Neuronal stem cell (in vitro differentiated cells): ENCODE data around the gene LELP1.
"Not testable (repeated sequence)": the region's sequence is repeated elsewhere in the genome, so short reads cannot be mapped to it uniquely, and the experiment has no call there.

Source experiments
- DNase-seq: peaks from one replicate; pipeline ENCODE4 v3.0.0-alpha.2; 2013; ENCODE audit warnings: low spot score
- H2AFZ ChIP-seq: one replicate; pipeline ENCODE4 v1.6.1; 2013; ENCODE audit warnings: mild to moderate bottlenecking, low read length, inconsistent platforms
- H2AK5ac ChIP-seq: 2 replicates; pipeline ENCODE4 v1.6.1; 2013; ENCODE audit warnings: low read depth, mild to moderate bottlenecking, inconsistent platforms, low read length, moderate library complexity, mixed read lengths
- H2BK120ac ChIP-seq: 2 replicates; pipeline ENCODE4 v1.6.1; 2013; ENCODE audit warnings: low read depth, mild to moderate bottlenecking, inconsistent platforms, low read length, moderate library complexity, mixed read lengths
- H2BK12ac ChIP-seq: one replicate; pipeline ENCODE4 v1.6.1; 2013; ENCODE audit warnings: low read length, inconsistent platforms
- H2BK15ac ChIP-seq: 2 replicates; pipeline ENCODE4 v1.6.1; 2013; ENCODE audit warnings: mild to moderate bottlenecking, low read length, inconsistent platforms, mixed read lengths
- H2BK5ac ChIP-seq: one replicate; pipeline ENCODE4 v1.6.1; 2013; ENCODE audit warnings: inconsistent platforms, mild to moderate bottlenecking, low read length, moderate library complexity
- H3K14ac ChIP-seq: one replicate; pipeline ENCODE4 v1.6.1; 2013; ENCODE audit warnings: low read length, inconsistent platforms
- H3K18ac ChIP-seq: 2 replicates; pipeline ENCODE4 v1.6.1; 2013; ENCODE audit warnings: low read length, inconsistent platforms
- H3K23ac ChIP-seq: 2 replicates; pipeline ENCODE4 v1.6.1; 2013; ENCODE audit warnings: low read depth, mild to moderate bottlenecking, mixed read lengths, low read length, inconsistent platforms; ENCODE audit not compliant: poor library complexity
- H3K27ac ChIP-seq: replicated peaks from 3 replicates; pipeline ENCODE4 v1.5.1; 2013; ENCODE audit warnings: low read length, inconsistent platforms
- H3K27me3 ChIP-seq, 3 experiments: 2 replicates each; pipeline ENCODE4 v1.6.1; 2013; ENCODE audit warnings: low read length in 3 of 3, mild to moderate bottlenecking in 2 of 3, inconsistent platforms in 1 of 3, low read depth in 1 of 3, mixed read lengths in 1 of 3, moderate library complexity in 1 of 3; ENCODE audit not compliant: control insufficient read depth in 3 of 3, insufficient read depth in 3 of 3
- H3K36me3 ChIP-seq, 2 donors: replicated peaks in 1 of 2; 2 replicates each; pipeline ENCODE4 v1.6.1; 2013; ENCODE audit warnings: low read length in 2 of 2; ENCODE audit not compliant: control insufficient read depth in 2 of 2, insufficient read depth in 2 of 2
- H3K4ac ChIP-seq: 2 replicates; pipeline ENCODE4 v1.6.1; 2013; ENCODE audit warnings: inconsistent platforms, mild to moderate bottlenecking, low read length, moderate library complexity
- H3K4me1 ChIP-seq, 2 donors: 1 replicate in 1 of 2; 2 replicates in 1 of 2; pipeline ENCODE4 v1.6.1; 2013; ENCODE audit warnings: low read length in 2 of 2, low read depth in 1 of 2; ENCODE audit not compliant: control insufficient read depth in 2 of 2, insufficient read depth in 1 of 2
- H3K4me2 ChIP-seq: one replicate; pipeline ENCODE4 v1.6.1; 2013; ENCODE audit warnings: mild to moderate bottlenecking, low read length, inconsistent platforms; ENCODE audit not compliant: insufficient read depth, poor library complexity, severe bottlenecking
- H3K4me3 ChIP-seq, 2 donors: 2 replicates each; pipeline ENCODE4 v1.5.1; 2013; ENCODE audit warnings: low read length in 2 of 2, mild to moderate bottlenecking in 2 of 2, inconsistent platforms in 1 of 2, moderate library complexity in 1 of 2
- H3K79me1 ChIP-seq: one replicate; pipeline ENCODE4 v1.6.1; 2013; ENCODE audit warnings: low read depth, mild to moderate bottlenecking, inconsistent platforms, low read length, moderate library complexity
- H3K9ac ChIP-seq: one replicate; pipeline ENCODE4 v1.6.1; 2013; ENCODE audit warnings: mild to moderate bottlenecking, low read depth, low read length, inconsistent platforms; ENCODE audit not compliant: poor library complexity
- H3K9me3 ChIP-seq, 2 donors: replicated peaks in 1 of 2; 2 replicates each; pipeline versions ENCODE3 to v1.6.1; 2013; ENCODE audit warnings: low read length in 2 of 2, mild to moderate bottlenecking in 2 of 2, inconsistent platforms in 1 of 2, low read depth in 1 of 2, mixed read lengths in 1 of 2, moderate library complexity in 1 of 2; ENCODE audit not compliant: control insufficient read depth in 2 of 2, insufficient read depth in 1 of 2
- H4K8ac ChIP-seq: one replicate; pipeline ENCODE4 v1.6.1; 2013; ENCODE audit warnings: low read depth, mild to moderate bottlenecking, inconsistent platforms, low read length, moderate library complexity
- H4K91ac ChIP-seq: one replicate; pipeline ENCODE4 v1.6.1; 2013; ENCODE audit warnings: low read length, low read depth, mild to moderate bottlenecking, inconsistent platforms; ENCODE audit not compliant: poor library complexity
- WGBS, 2 donors: extraction: QIAGEN DNeasy Blood & Tissue Kit; methylation state at CpG; one replicate each; pipeline ENCODE4 v1.1.7; 2013; ENCODE audit warnings: missing lambda C conversion rate in 2 of 2, mixed read lengths in 1 of 2; ENCODE audit not compliant: insufficient read length in 2 of 2, insufficient replicate concordance in 1 of 2; ENCODE audit errors: extremely low coverage in 2 of 2; 5-methylcytosine and 5-hydroxymethylcytosine counted together

Gene LELP1

DNA sequence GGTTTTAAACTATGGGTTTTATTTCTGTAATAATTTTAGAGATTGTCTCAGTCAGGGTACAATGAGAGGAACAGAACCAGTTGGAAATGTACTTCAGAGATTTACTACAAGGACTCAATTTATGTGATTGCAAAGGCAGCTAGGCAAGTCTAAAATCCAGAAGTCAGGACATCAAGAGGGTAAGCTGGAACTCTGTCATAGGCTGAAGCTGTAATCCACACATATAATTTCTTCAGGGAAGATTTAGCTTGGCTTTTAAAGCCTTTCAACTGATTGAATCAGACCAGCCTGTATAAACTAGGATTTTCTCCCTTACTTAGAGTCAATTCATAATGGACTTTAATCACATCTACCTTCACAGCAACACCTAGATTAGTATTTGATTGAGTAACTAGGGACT lies 24.3 kb upstream of the LELP1 start:
- Histone ChIP-seq H3K18ac (no peak overlapping the region), H2BK120ac (no peak overlapping the region), H3K4ac (no peak overlapping the region), H2BK15ac (no peak overlapping the region), H3K9me3 (no peaks in the 10 kb centered on the region), H3K14ac (no peak overlapping the region), H4K8ac (no peak overlapping the region), H3K27ac (no peak overlapping the region), H3K9ac (no peak overlapping the region), H4K91ac (no peak overlapping the region), H3K4me3 (no peak overlapping the region), H2BK12ac (no peak overlapping the region), H3K4me1 (no peaks in the 10 kb centered on the region), H3K27me3 (no peaks in the 10 kb centered on the region), H2BK5ac (no peak overlapping the region), H2AK5ac (no peak overlapping the region), H3K36me3 (no peaks in the 10 kb centered on the region), H3K4me2 (no peak overlapping the region), H3K79me1 (no peaks in the 10 kb centered on the region), H3K23ac (no peak overlapping the region), H2AFZ (no peak overlapping the region)
- DNase-seq, result no peak

DNA sequence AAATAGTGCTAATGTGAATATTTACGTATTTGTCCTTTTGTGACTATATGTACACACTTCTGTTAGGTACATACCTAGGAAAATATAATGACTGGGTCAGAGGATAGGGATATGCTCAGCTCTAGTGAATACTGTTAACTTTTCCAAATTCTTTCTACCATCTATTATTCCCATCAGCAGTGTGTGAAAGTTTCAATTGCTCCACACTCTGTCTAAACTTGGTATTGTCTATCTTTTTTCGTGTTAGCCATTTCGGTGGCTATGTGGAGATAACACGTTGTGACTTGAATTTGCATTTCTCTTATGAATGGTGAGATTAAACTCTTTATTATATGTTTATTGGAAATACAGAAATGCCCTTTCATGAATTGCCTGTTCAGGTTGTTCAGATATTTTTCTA lies 22.7 kb upstream of the LELP1 start:
- no peak overlapping the region for H3K18ac ChIP-seq
- no peak overlapping the region for H3K4ac ChIP-seq
- H3K79me1 ChIP-seq, result no peaks in the 10 kb centered on the region
- no peak overlapping the region for H3K23ac ChIP-seq
- no peak overlapping the region for H3K27ac ChIP-seq
- H3K9me3 ChIP-seq, result no peaks in the 10 kb centered on the region
- no peak overlapping the region for H2AFZ ChIP-seq
- H4K8ac ChIP-seq, result no peak overlapping the region
- no peak overlapping the region for H3K14ac ChIP-seq
- no peak overlapping the region for H3K4me2 ChIP-seq
- no peak overlapping the region for H2BK120ac ChIP-seq
- WGBS, 2 donors, result no CpG with 5 or more reads among the region's 4 CpGs
- H2AK5ac ChIP-seq, result no peak overlapping the region
- no peak overlapping the region for H3K4me3 ChIP-seq
- no peak overlapping the region for H4K91ac ChIP-seq
- no peak overlapping the region for H2BK15ac ChIP-seq
- no peak overlapping the region for H3K9ac ChIP-seq
- H2BK5ac ChIP-seq, result no peak overlapping the region
- no peaks in the 10 kb centered on the region for H3K4me1 ChIP-seq
- no peak overlapping the region for H2BK12ac ChIP-seq
- no peaks in the 10 kb centered on the region for H3K27me3 ChIP-seq
- H3K36me3 ChIP-seq, result no peaks in the 10 kb centered on the region
- DNase-seq, result no peak

DNA sequence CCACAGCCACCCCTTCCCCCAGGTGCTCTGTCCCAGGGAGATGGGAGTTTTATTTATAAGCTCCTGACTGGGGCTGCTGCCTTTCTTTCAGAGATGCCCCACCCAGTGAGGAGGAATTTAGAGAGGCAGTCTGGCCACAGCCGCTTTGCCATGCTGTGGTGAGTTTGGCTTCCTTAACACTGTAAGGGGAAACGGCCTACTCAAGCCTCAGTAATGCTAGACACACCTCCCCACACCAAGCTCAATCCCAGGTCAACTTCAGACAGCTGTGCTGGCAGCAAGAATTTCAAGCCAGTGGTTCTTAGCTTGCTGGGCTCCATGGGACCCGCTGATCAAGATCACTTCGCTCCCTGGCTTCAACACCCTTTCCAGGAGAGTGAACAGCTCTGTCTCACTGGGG lies 14.9 kb upstream of the LELP1 start:
- H3K4me3 ChIP-seq, H2BK12ac ChIP-seq, H4K91ac ChIP-seq, H3K4me1 ChIP-seq, H3K9me3 ChIP-seq, H2BK120ac ChIP-seq, H4K8ac ChIP-seq, H3K23ac ChIP-seq, H3K79me1 ChIP-seq, H3K36me3 ChIP-seq, H2AK5ac ChIP-seq, H3K27ac ChIP-seq, H2BK5ac ChIP-seq, H3K14ac ChIP-seq, H3K27me3 ChIP-seq, H3K4ac ChIP-seq, H3K4me2 ChIP-seq, H2AFZ ChIP-seq, H3K9ac ChIP-seq, H2BK15ac ChIP-seq, H3K18ac ChIP-seq, DNase-seq: not testable (repeated sequence)
- no CpG with 5 or more reads among the region's 4 CpGs for WGBS, 2 donors

DNA sequence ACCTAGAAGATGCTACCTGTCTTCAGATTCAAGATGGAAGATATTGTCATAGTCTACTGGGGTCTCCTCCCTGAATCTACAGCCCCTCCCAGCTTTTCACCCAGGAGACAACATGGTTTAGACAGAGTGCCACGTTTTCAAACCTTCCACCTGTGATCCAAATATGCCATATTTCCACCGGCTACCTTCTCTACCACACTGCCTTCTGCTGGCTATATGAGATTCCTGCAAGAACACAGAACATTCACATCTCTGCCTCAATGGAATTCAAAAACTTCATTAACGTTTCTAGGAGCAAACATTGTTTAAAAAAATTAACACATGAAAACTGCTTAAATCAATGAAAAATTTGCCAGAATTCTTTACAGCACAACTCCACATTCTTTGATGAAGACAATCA lies 12.9 kb upstream of the LELP1 start:
- Histone ChIP-seq H2AFZ (no peak overlapping the region), H3K4ac (no peak overlapping the region), H3K4me1 (no peaks in the 10 kb centered on the region), H3K9ac (no peak overlapping the region), H3K9me3 (peaks cover 0 to 2% of the 10 kb centered on the region in 2 donors), H4K91ac (no peak overlapping the region), H2BK12ac (no peak overlapping the region), H3K14ac (no peak overlapping the region), H2AK5ac (no peak overlapping the region), H3K4me3 (no peak overlapping the region), H3K18ac (no peak overlapping the region), H2BK120ac (no peak overlapping the region), H3K27me3 (no peaks in the 10 kb centered on the region), H3K36me3 (no peaks in the 10 kb centered on the region), H2BK15ac (no peak overlapping the region), H3K27ac (no peak overlapping the region), H3K79me1 (no peaks in the 10 kb centered on the region), H4K8ac (no peak overlapping the region), H3K23ac (no peak overlapping the region), H3K4me2 (no peak overlapping the region), H2BK5ac (no peak overlapping the region)
- DNase-seq, result no peak
- WGBS, 2 donors, result no CpG with 5 or more reads among the region's 3 CpGs
